GM12878 (cell line): ENCODE results near the gene HBZ. TPM values are rescaled to one million over a fixed set of nuclear protein-coding genes. Genes with fewer than 3 reads are reported as not detected.

ENCODE experiments used
- ATAC-seq: fragments of 200-7000 bp; cut with Tn5 transposase; 3 replicates; pipeline ENCODE4 v1.9.1; 2020; ENCODE audit warnings: mild to moderate bottlenecking, moderate library complexity
- BruUV-seq: library from RNA; stranded (reverse); fragments of 400-500 nt; replicated peaks from 2 replicates; lab custom pipeline; 2021; lab: Mats Ljungman, UMichigan
- CTCF ChIA-PET: fragments of 300-600 bp; sonication (Branson Sonifier 250); formaldehyde crosslinking; extraction: SDS; loops from one replicate; lab custom pipeline; 2021; ENCODE audit warnings: inconsistent platforms; lab: Yijun Ruan, JAX
- POLR2A ChIA-PET: fragments of 350-600 bp; formaldehyde crosslinking; extraction: SDS; loops from one replicate; lab custom pipeline; 2021; ENCODE audit warnings: inconsistent platforms; lab: Charles Lee
- RAD21 ChIA-PET: fragments of 300-600 bp; sonication (Branson Sonifier 250); formaldehyde crosslinking; loops from one replicate; lab custom pipeline; 2023; ENCODE audit warnings: antibody characterized with exemption; ENCODE audit not compliant: unreplicated experiment; lab: Charles Lee
- SMC1A ChIA-PET: fragments of 300-600 bp; sonication (Branson Sonifier 250); formaldehyde crosslinking; loops from one replicate; lab custom pipeline; 2023; ENCODE audit not compliant: unreplicated experiment, uncharacterized antibody; lab: Charles Lee
- DNase-seq: peaks from one replicate; pipeline ENCODE4 v3.0.0-alpha.2; 2011; ENCODE audit warnings: low read depth, low spot score
- FAIRE-seq: peaks from 3 replicates; lab custom pipeline; 2011; peaks lifted over from hg19 to GRCh38; lab: Jason Lieb, UNC
- H2AFZ ChIP-seq: 2 replicates; pipeline ENCODE4 v1.6.0; 2011; ENCODE audit warnings: low read depth, low read length, control low read depth; ENCODE audit not compliant: control insufficient read depth
- H3K27ac ChIP-seq: 2 replicates; pipeline ENCODE4 v1.5.1; 2011; ENCODE audit warnings: control low read depth; ENCODE audit not compliant: control insufficient read depth, insufficient read depth
- H3K27me3 ChIP-seq, 2 experiments: replicated peaks in 1 of 2; 2 replicates each; pipeline versions ENCODE4 v1.6.0 to v1.6.1; 2011; ENCODE audit warnings: low read length in 1 of 2; ENCODE audit not compliant: control insufficient read depth in 2 of 2, insufficient read depth in 2 of 2
- H3K36me3 ChIP-seq, 2 experiments: 2 replicates each; pipeline ENCODE4 v1.5.1; 2011; ENCODE audit warnings: low read length in 1 of 2; ENCODE audit not compliant: control insufficient read depth in 2 of 2, insufficient read depth in 2 of 2
- H3K4me1 ChIP-seq: 2 replicates; pipeline ENCODE4 v1.6.1; 2011; ENCODE audit warnings: mild to moderate bottlenecking, low read length, moderate library complexity, mixed read lengths; ENCODE audit not compliant: control insufficient read depth, insufficient read depth
- H3K4me2 ChIP-seq: 2 replicates; pipeline ENCODE4 v1.6.0; 2011; ENCODE audit warnings: control low read depth; ENCODE audit not compliant: control insufficient read depth, insufficient read depth
- H3K4me3 ChIP-seq: fragments of 200-600 bp; sonication (generic); 2 replicates; pipeline ENCODE4 v1.5.1; 2016
- H3K79me2 ChIP-seq: 2 replicates; pipeline ENCODE4 v1.6.0; 2011; ENCODE audit warnings: low read length; ENCODE audit not compliant: control insufficient read depth, insufficient read depth
- H3K9ac ChIP-seq: 2 replicates; pipeline ENCODE4 v1.8.0; 2011; ENCODE audit warnings: low read length, control low read depth, mixed read lengths; ENCODE audit not compliant: control insufficient read depth, insufficient read depth
- H3K9me3 ChIP-seq: replicated peaks from 3 replicates; pipeline ENCODE4 v1.5.1; 2011; ENCODE audit warnings: mild to moderate bottlenecking, low read length; ENCODE audit not compliant: control insufficient read depth, insufficient read depth
- H4K20me1 ChIP-seq: 2 replicates; pipeline ENCODE4 v1.6.0; 2011; ENCODE audit not compliant: control insufficient read depth, insufficient read depth
- BCL11A ChIP-seq: IDR thresholded peaks from 2 replicates; pipeline ENCODE4 v1.6.1; 2011; ENCODE audit warnings: low read depth, low read length
- CBX3 ChIP-seq: fragments of 200-600 bp; sonication (generic); IDR thresholded peaks from 2 replicates; pipeline ENCODE4 v1.6.1; 2016; ENCODE audit warnings: low read depth, borderline replicate concordance
- CBX5 ChIP-seq: sonication (generic); IDR thresholded peaks from 2 replicates; pipeline ENCODE4 v1.6.1; 2016; ENCODE audit warnings: low read depth, moderate library complexity, mild to moderate bottlenecking, inconsistent platforms
- CHD1 ChIP-seq: IDR thresholded peaks from 2 replicates; pipeline ENCODE4 v1.6.1; 2012; ENCODE audit warnings: low read depth, low read length, improper control_type of control experiment
- CHD2 ChIP-seq: IDR thresholded peaks from 2 replicates; pipeline ENCODE4 v1.6.1; 2011; ENCODE audit warnings: low read depth, low read length, improper control_type of control experiment, borderline replicate concordance
- CREM ChIP-seq: IDR thresholded peaks from 2 replicates; pipeline ENCODE4 v1.6.1; 2014; ENCODE audit warnings: antibody characterized with exemption, low read depth
- EZH2 ChIP-seq: IDR thresholded peaks from 2 replicates; pipeline ENCODE4 v1.6.1; 2012; ENCODE audit warnings: low read depth, mild to moderate bottlenecking, control low read depth, inconsistent platforms, low read length, borderline replicate concordance; ENCODE audit not compliant: control insufficient read depth
- KLF5 ChIP-seq: fragments of 450-650 bp; IDR thresholded peaks from 2 replicates; pipeline ENCODE4 v1.6.1; 2014; ENCODE audit warnings: mild to moderate bottlenecking; ENCODE audit not compliant: partially characterized antibody
- LARP7 ChIP-seq: fragments of 450-650 bp; IDR thresholded peaks from 2 replicates; pipeline ENCODE4 v1.6.1; 2017; ENCODE audit warnings: mild to moderate bottlenecking
- RBBP5 ChIP-seq: fragments of 200-600 bp; sonication (generic); conservative IDR thresholded peaks from 2 replicates; pipeline ENCODE4 v1.6.1; 2016
- RCOR1 ChIP-seq: conservative IDR thresholded peaks from 2 replicates; pipeline ENCODE4 v1.6.1; 2012; ENCODE audit warnings: low read depth, low read length, improper control_type of control experiment
- SIX5 ChIP-seq: IDR thresholded peaks from 2 replicates; pipeline ENCODE4 v1.6.1; 2011; ENCODE audit warnings: mild to moderate bottlenecking, low read depth, low read length, moderate library complexity; ENCODE audit not compliant: severe bottlenecking
- TCF12 ChIP-seq: IDR thresholded peaks from 2 replicates; pipeline ENCODE4 v1.6.1; 2011; ENCODE audit warnings: low read depth, mild to moderate bottlenecking, low read length
- ZNF217 ChIP-seq: fragments of 450-650 bp; IDR thresholded peaks from 2 replicates; pipeline ENCODE4 v1.6.1; 2017; ENCODE audit warnings: antibody characterized with exemption, mild to moderate bottlenecking
- ZNF274 ChIP-seq: IDR thresholded peaks from one replicate; pipeline ENCODE4 v1.8.0; 2011; ENCODE audit not compliant: insufficient read length, insufficient read depth
- WGBS: methylation state at CpG from one replicate; pipeline ENCODE4 v1.1.6; 2016; ENCODE audit warnings: low lambda C conversion rate; ENCODE audit not compliant: insufficient replicate concordance, insufficient coverage; ENCODE audit errors: missing lambda C conversion rate; 5-methylcytosine and 5-hydroxymethylcytosine counted together
- in situ Hi-C: fragments of 300-500 bp; cut with MboI; formaldehyde crosslinking; loops from 9 replicates; pipeline ENCODE4 v1.14.3; 2018; ENCODE audit warnings: mixed read lengths
- intact Hi-C: fragments of 100-400 bp; cut with micrococcal nuclease; formaldehyde crosslinking; loops from one replicate; pipeline ENCODE4 v1.14.2; 2022; ENCODE audit not compliant: unreplicated experiment
- polyA plus RNA-seq, 11 experiments: library from polyadenylated mRNA; depleted of rRNA in 4 of 11; unstranded in 6 of 11; stranded (reverse) in 5 of 11; fragments of >200 nt; fragmentation: Nextera tagmentation in 4 of 11; fragmentation: Illumina TruSeq in 1 of 11; extraction: Ambion mirVana in 4 of 11; extraction: Trizol in 1 of 11; gene quantifications; 1 replicate in 1 of 11; 2 replicates in 10 of 11; pipeline versions ENCODE4 v1.2.1 to v1.2.3, GENCODE V29; 2011 to 2016; ENCODE audit warnings: inconsistent platforms in 2 of 11, missing spikeins in 2 of 11, low read depth in 1 of 11
- total RNA-seq, 4 experiments: library from RNA; depleted of rRNA in 3 of 4; stranded (reverse); fragments of >200 nt in 3 of 4; fragmentation: Illumina TruSeq in 1 of 4; extraction: Trizol in 1 of 4; gene quantifications; 2 replicates each; pipeline versions ENCODE4 v1.2.1 to v1.2.3, GENCODE V29; 2013 to 2021
- TF ChIP-seq, protein P1 (sequence below): IDR thresholded peaks from 2 replicates; pipeline ENCODE4 v1.6.1; 2011; ENCODE audit warnings: mild to moderate bottlenecking, low read depth, low read length, moderate library complexity; ENCODE audit not compliant: insufficient replicate concordance

HBZ gene
- total and polyA plus RNA-seq, 10 of the 15 experiments (the other 5 are each of a cell fraction or from before 2014, with no cell fraction given): 0.49 TPM; not detected in 9

DNA sequence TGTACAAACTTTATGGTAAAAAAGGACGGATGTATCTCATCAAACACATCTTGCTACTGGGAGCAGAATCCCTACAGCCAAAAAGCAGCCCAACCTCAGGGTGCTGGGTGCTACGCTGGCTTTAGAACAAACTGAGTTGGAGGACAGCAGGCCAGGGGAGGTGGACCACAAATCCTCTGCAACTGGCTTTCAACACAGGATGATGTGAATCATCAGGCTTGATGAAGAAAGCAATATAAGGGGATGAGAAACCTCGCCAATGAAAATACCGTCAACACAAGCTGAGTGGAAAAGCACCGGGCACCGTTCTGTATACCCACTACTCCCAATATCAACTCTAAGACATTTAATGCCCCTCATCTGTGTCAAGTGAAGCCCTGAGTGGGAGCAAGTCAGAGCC, 42.1 kb downstream of the HBZ start:
- ChIA-PET RAD21 (no interaction called here), CTCF (no interaction called here), POLR2A (interaction anchor here (1.0 kb wide), 1 partner anchor 7 kb away, joined by 3 read pairs; no protein-coding TSS in a partner anchor), SMC1A (no interaction called here)
- H3K4me3 ChIP-seq: no peak overlapping the region
- peaks cover 16 to 23% of the 10 kb centered on the region in 2 experiments for H3K36me3 ChIP-seq
- H3K9ac ChIP-seq: no peak overlapping the region
- FAIRE-seq (no peak), ATAC-seq (no peak), DNase-seq (no peak)
- WGBS: 96% methylated on average over 6 of the region's 6 CpGs
- no peak for TF ChIP-seq CBX3
- intact Hi-C loops (no loop called here), in situ Hi-C loops (no loop called here)
- H3K9me3 ChIP-seq: no peaks in the 10 kb centered on the region
- no peaks in the 10 kb centered on the region for H3K27me3 ChIP-seq
- H2AFZ ChIP-seq: no peak overlapping the region
- no peaks in the 10 kb centered on the region for H3K79me2 ChIP-seq
- H3K27ac ChIP-seq: no peak overlapping the region
- H3K4me1 ChIP-seq: no peaks in the 10 kb centered on the region
- no peak overlapping the region for H3K4me2 ChIP-seq
- BruUV-seq: no TSS peak
- H4K20me1 ChIP-seq: no peaks in the 10 kb centered on the region

DNA sequence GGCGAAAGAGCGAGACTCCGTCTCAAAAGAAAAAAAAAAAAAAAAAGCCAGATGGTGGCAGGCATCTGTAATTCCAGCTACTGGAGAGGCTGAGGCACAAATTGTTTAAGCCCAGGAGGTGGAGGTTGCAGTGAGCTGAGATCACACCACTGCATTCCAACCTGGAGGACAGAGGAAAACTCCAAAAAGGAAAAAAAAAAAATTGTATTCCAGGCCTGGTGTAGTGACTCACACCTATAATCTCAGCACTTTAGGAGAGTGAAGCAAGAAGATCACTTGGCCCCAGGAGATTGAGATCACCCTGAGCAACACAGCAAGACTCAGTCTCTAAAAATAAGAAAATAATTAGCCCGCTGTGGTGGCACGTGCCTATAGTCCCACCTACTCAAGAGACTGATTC, 47.9 kb downstream of the HBZ start:
- H3K9ac ChIP-seq: no peak overlapping the region
- intact Hi-C loops: no loop called here
- no peak overlapping the region for H2AFZ ChIP-seq
- H4K20me1 ChIP-seq: no peaks in the 10 kb centered on the region
- WGBS: 85% methylated on average over 4 of the region's 5 CpGs
- H3K4me3 ChIP-seq: no peak overlapping the region
- in situ Hi-C loops: no loop called here
- ATAC-seq (no peak), DNase-seq (no peak), FAIRE-seq (no peak)
- no TSS peak for BruUV-seq
- RAD21 ChIA-PET: no interaction called here
- SMC1A ChIA-PET: interaction anchor here (0.6 kb wide), 1 partner anchor 35 kb away, joined by 3 read pairs; the partner anchor contains the start of gene FAM234A
- POLR2A ChIA-PET: interaction anchor here (0.5 kb wide), 1 partner anchor 137 kb away, joined by 3 read pairs; no protein-coding TSS in a partner anchor
- H3K27me3 ChIP-seq: no peaks in the 10 kb centered on the region
- H3K27ac ChIP-seq: no peak overlapping the region
- CTCF ChIA-PET: no interaction called here
- TF ChIP-seq CREM: no peak
- no peak for TF ChIP-seq BCL11A
- TF ChIP-seq LARP7: no peak
- no peak for TF ChIP-seq ZNF274
- no peak for TF ChIP-seq KLF5
- TF ChIP-seq CHD2: no peak
- TF ChIP-seq CBX5: no peak
- TF ChIP-seq RCOR1: no peak
- no peak for TF ChIP-seq RBBP5
- TF ChIP-seq, protein P1, sequence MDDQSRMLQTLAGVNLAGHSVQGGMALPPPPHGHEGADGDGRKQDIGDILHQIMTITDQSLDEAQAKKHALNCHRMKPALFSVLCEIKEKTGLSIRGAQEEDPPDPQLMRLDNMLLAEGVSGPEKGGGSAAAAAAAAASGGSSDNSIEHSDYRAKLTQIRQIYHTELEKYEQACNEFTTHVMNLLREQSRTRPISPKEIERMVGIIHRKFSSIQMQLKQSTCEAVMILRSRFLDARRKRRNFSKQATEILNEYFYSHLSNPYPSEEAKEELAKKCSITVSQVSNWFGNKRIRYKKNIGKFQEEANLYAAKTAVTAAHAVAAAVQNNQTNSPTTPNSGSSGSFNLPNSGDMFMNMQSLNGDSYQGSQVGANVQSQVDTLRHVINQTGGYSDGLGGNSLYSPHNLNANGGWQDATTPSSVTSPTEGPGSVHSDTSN: no peak
- TF ChIP-seq ZNF217: no peak
- no peak for TF ChIP-seq SIX5
- TF ChIP-seq EZH2: no peak
- no peak for TF ChIP-seq TCF12
- TF ChIP-seq CHD1: no peak
- H3K79me2 ChIP-seq: no peaks in the 10 kb centered on the region
- H3K9me3 ChIP-seq: no peaks in the 10 kb centered on the region
- no peak overlapping the region for H3K4me2 ChIP-seq
- peaks cover 14 to 25% of the 10 kb centered on the region in 2 experiments for H3K36me3 ChIP-seq
- no peaks in the 10 kb centered on the region for H3K4me1 ChIP-seq
